ENCODE measurements around the gene LUC7L2. TPM values are rescaled to one million over a fixed set of nuclear protein-coding genes. Genes with fewer than 3 reads are reported as not detected.
"Not testable (repeated sequence)": the region's sequence is repeated elsewhere in the genome, so short reads cannot be mapped to it uniquely, and the experiment has no call there.

The LUC7L2 gene
- total RNA-seq, 3 donors from 2014 or later (not counting 1 experiment from before 2014, with no cell fraction given), result 183 to 192 (median 186) TPM

DNA sequence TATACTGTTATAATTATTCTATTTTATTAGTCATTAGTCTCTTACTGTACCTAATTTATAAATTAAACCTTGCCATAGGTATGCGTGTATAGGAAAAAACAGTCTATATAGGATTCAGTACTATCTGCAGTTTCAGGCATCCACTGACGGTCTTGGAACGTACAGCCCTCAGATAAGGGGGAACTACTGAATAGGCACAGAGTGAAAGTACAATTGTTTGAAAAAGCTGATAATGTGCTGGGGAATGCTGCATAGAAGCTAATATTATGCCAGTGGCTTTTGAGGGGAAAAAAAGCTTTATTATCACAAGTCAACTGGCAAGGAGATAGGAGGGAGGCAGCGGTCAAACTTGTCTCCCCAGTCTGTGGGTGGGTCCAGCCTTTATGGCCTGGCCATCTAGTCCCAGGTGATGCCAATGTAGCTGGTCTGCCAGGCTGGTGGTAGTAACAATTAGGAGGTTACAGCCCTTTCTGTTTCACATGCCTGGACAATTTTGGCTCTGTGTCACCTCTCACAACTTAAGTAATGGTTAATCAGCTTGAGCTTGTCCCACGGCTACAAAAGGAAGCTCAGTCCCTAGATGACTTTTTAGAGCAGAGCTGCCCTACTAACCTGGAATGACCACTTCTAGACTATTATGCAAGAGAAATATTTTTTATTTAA is 26.9 kb upstream of the LUC7L2 start:
- no peak overlapping the region for H3K27ac Mint-ChIP-seq
- H3K9me3 Mint-ChIP-seq, result no peaks in the 10 kb centered on the region
- Histone ChIP-seq H3K9me3 (ENCODE audit: control insufficient read depth, insufficient read depth, low read length) (no peaks in the 10 kb centered on the region), H3K4me3 (ENCODE audit: low read length) (no peak overlapping the region), H3K36me3 (ENCODE audit: control insufficient read depth, insufficient read depth, low read length) (no peaks in the 10 kb centered on the region), H3K4me1 (ENCODE audit: control insufficient read depth, insufficient read depth, low read length) (no peaks in the 10 kb centered on the region), H3K27ac (ENCODE audit: low read length) (no peak overlapping the region), H3K27me3 (ENCODE audit: control insufficient read depth, insufficient read depth, low read length) (no peaks in the 10 kb centered on the region)
- no peak for ATAC-seq
- H3K4me1 Mint-ChIP-seq, result no peaks in the 10 kb centered on the region
- no peak for DNase-seq
- TF ChIP-seq, protein P1, sequence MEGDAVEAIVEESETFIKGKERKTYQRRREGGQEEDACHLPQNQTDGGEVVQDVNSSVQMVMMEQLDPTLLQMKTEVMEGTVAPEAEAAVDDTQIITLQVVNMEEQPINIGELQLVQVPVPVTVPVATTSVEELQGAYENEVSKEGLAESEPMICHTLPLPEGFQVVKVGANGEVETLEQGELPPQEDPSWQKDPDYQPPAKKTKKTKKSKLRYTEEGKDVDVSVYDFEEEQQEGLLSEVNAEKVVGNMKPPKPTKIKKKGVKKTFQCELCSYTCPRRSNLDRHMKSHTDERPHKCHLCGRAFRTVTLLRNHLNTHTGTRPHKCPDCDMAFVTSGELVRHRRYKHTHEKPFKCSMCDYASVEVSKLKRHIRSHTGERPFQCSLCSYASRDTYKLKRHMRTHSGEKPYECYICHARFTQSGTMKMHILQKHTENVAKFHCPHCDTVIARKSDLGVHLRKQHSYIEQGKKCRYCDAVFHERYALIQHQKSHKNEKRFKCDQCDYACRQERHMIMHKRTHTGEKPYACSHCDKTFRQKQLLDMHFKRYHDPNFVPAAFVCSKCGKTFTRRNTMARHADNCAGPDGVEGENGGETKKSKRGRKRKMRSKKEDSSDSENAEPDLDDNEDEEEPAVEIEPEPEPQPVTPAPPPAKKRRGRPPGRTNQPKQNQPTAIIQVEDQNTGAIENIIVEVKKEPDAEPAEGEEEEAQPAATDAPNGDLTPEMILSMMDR (IDR thresholded peaks at IDR 0.05), result no peak
- peaks cover 0 to 5% of the 10 kb centered on the region in 2 donors for H3K27me3 Mint-ChIP-seq (ENCODE audit: low read depth in 2 of 2)
- H3K4me3 Mint-ChIP-seq, result no peak overlapping the region
- no peaks in the 10 kb centered on the region for H3K36me3 Mint-ChIP-seq
- 91% methylated on average over 5 of the region's 5 CpGs for WGBS (ENCODE audit: insufficient coverage)
- intact Hi-C loops (cut with micrococcal nuclease), result no loop called here

DNA sequence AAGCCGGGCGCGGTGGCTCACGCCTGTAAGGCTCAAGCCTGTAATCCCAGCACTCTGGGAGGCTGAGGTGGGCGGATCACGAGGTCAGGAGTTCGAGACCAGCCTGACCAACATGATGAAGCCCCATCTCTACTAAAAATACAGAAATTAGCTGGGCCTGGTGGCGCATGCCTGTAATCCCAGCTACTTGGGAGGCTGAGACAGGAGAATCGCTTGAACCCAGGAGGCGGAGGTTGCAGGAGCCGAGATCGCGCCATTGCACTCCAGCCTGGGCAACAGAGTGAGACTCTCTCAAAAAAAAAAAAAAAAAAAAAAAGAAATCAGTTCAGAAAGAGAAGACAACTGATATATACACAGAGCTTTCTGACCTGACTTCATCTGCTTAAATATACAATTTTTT is 26.3 kb upstream of the LUC7L2 start:
- WGBS (ENCODE audit: insufficient coverage), result over 99% methylated on average over 10 of the region's 13 CpGs
- H3K4me1 ChIP-seq (ENCODE audit: control insufficient read depth, insufficient read depth, low read length); H3K9me3 Mint-ChIP-seq; intact Hi-C loops (cut with micrococcal nuclease); H3K27me3 ChIP-seq (ENCODE audit: control insufficient read depth, insufficient read depth, low read length); H3K27ac ChIP-seq (ENCODE audit: low read length); H3K9me3 ChIP-seq (ENCODE audit: control insufficient read depth, insufficient read depth, low read length); H3K27ac Mint-ChIP-seq; H3K36me3 ChIP-seq (ENCODE audit: control insufficient read depth, insufficient read depth, low read length); DNase-seq; ATAC-seq; H3K4me3 ChIP-seq (ENCODE audit: low read length); H3K4me1 Mint-ChIP-seq; H3K36me3 Mint-ChIP-seq; H3K27me3 Mint-ChIP-seq (ENCODE audit: low read depth in 2 of 2); H3K4me3 Mint-ChIP-seq: not testable (repeated sequence)

DNA sequence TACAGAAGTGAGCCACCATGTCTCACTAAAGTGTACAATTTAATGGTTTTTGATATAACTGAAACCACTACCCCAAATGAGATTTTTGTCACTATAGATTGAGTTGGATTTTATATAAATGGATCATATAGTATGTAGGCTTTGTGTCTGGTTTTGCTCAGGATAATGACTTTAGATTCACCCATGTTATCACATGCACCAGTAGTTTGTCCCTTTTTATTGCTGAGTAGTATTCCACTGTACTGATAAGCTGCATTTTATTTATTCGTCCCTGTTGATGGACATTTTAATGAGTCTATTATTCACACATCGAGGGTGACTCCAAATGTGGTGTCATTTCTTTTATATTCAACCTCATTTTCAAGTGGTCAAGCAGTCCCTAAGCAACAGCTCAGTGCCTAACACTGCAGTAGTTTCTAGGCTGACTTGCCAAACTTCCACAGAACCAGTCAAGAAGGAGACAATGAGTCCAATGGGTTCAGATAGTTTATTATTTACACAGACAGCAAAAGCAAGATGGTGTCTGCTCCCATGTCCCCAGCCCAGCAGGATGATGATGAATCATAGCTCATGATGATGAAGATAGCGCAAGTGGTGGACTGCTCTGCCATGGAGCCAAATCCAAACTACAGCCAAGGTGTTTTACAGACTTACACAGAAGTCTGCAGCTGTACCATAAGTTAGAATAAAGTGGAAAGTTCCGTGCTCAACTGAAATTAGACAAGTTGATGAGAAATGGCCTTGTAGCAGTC is 25.1 kb upstream of the LUC7L2 start:
- TF ChIP-seq, protein P1 (IDR thresholded peaks at IDR 0.05), result no peak
- Mint-ChIP-seq H3K27ac (no peak overlapping the region), H3K36me3 (no peaks in the 10 kb centered on the region), H3K4me3 (no peak overlapping the region), H3K4me1 (peaks cover 4 to 6% of the 10 kb centered on the region in 2 donors), H3K27me3 (ENCODE audit: low read depth in 2 of 2) (peaks cover 0 to 5% of the 10 kb centered on the region in 2 donors), H3K9me3 (peaks cover 0 to 5% of the 10 kb centered on the region in 2 donors)
- Histone ChIP-seq H3K9me3 (ENCODE audit: control insufficient read depth, insufficient read depth, low read length) (no peaks in the 10 kb centered on the region), H3K27ac (ENCODE audit: low read length) (no peak overlapping the region), H3K27me3 (ENCODE audit: control insufficient read depth, insufficient read depth, low read length) (no peaks in the 10 kb centered on the region), H3K36me3 (ENCODE audit: control insufficient read depth, insufficient read depth, low read length) (no peaks in the 10 kb centered on the region), H3K4me3 (ENCODE audit: low read length) (no peak overlapping the region), H3K4me1 (ENCODE audit: control insufficient read depth, insufficient read depth, low read length) (no peaks in the 10 kb centered on the region)
- DNase-seq (no peak), ATAC-seq (no peak)
- intact Hi-C loops (cut with micrococcal nuclease), result no loop called here
- 96% methylated on average over 4 of the region's 4 CpGs for WGBS (ENCODE audit: insufficient coverage)

DNA sequence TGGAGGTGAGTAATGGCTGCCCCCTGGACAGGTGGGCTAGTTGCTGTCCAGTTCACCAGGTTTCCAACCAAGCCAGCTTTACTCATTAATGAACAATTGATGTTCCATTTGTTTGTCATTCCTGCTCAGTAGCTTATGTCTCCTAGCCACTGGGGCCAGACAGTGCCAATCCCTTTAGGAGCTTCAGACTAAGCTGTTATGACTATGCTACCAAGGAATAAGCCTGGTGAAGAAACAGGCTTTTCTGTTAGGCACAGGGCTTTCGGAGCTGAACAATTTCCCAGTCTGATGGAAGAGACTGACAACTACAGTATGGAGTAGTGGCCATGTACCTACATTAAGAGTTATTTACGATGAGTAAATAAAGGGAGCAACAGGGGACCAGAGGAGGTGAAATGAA is 20.7 kb upstream of the LUC7L2 start:
- H3K4me1 Mint-ChIP-seq, result peaks cover 28 to 31% of the 10 kb centered on the region in 2 donors
- Histone ChIP-seq H3K9me3 (ENCODE audit: control insufficient read depth, insufficient read depth, low read length) (peaks cover 4% of the 10 kb centered on the region), H3K27me3 (ENCODE audit: control insufficient read depth, insufficient read depth, low read length) (no peaks in the 10 kb centered on the region), H3K27ac (ENCODE audit: low read length) (no peak overlapping the region), H3K4me3 (ENCODE audit: low read length) (no peak overlapping the region), H3K36me3 (ENCODE audit: control insufficient read depth, insufficient read depth, low read length) (no peaks in the 10 kb centered on the region), H3K4me1 (ENCODE audit: control insufficient read depth, insufficient read depth, low read length) (peaks cover 15% of the 10 kb centered on the region)
- TF ChIP-seq, protein P1 (IDR thresholded peaks at IDR 0.05), result no peak
- H3K9me3 Mint-ChIP-seq, result peaks cover 2 to 8% of the 10 kb centered on the region in 2 donors
- intact Hi-C loops (cut with micrococcal nuclease), result no loop called here
- H3K4me3 Mint-ChIP-seq, result peak overlapping the region; percentile 98
- 97% methylated on average over 2 of the region's 2 CpGs for WGBS (ENCODE audit: insufficient coverage)
- peaks cover 11% of the 10 kb centered on the region for H3K36me3 Mint-ChIP-seq
- H3K27ac Mint-ChIP-seq, result peak overlapping the region; percentile 100
- DNase-seq (peak in 1 of 2 donors; percentile 20), ATAC-seq (no peak)
- peaks cover 8 to 9% of the 10 kb centered on the region in 2 donors for H3K27me3 Mint-ChIP-seq (ENCODE audit: low read depth in 2 of 2)
